Measurements from ENCODE around the gene OLR1. TPM values are rescaled to one million over a fixed set of nuclear protein-coding genes. Genes with fewer than 3 reads are reported as not detected.
A peak's percentile ranks its signal among the peaks of the same experiment; 100 is the strongest.

OLR1 gene
- total RNA-seq, 1 experiment from 2014 or later = 0.74 TPM

GRCh38 chr12:10178821-10179220, 6.9 kb upstream of the OLR1 start, which contains the start of gene TMEM52B:
Gene TMEM52B (plus strand): TSS chr12:10179032. CDS start chr12:10179575, 543 bp downstream.
- ChIA-PET CTCF (no interaction called here), POLR2A (no interaction called here)
- H3K9me3 ChIP-seq (ENCODE audit: control insufficient read depth, insufficient read depth, low read depth, low read length) = no peaks in the 10 kb centered on the region
- no peak for DNase-seq (ENCODE audit: low read depth, low spot score)
- H3K36me3 ChIP-seq (ENCODE audit: control insufficient read depth, insufficient read depth, low read length) = no peaks in the 10 kb centered on the region
- H3K4me1 ChIP-seq (ENCODE audit: control insufficient read depth, insufficient read depth, low read length) = peaks cover 3% of the 10 kb centered on the region; the same call in 1 of the 2 replicates
- ATAC-seq = no peak
- in situ Hi-C loops (cut with HindIII; ENCODE audit: low pct_unique_long_range_greater_than_20kb, low sequenced_read_pairs) (no loop called here), intact Hi-C loops (cut with micrococcal nuclease; ENCODE audit: unreplicated experiment) (no loop called here)
- TF ChIP-seq POLR2AphosphoS5 (IDR thresholded peaks at IDR 0.05; ENCODE audit: low read depth, low read length) (no peak), CTCF (IDR thresholded peaks at IDR 0.05) (no peak)
- H3K27me3 ChIP-seq (ENCODE audit: control insufficient read depth, insufficient read depth, low read length) = no peaks in the 10 kb centered on the region
- H3K4me3 ChIP-seq (ENCODE audit: low read depth in 2 of 2, low read length in 2 of 2) = no peak within 1 kb of the TSS
- no TSS peak for BruUV-seq (replicated peaks)
- no peak within 1 kb of the TSS; the same call in 1 of the 2 replicates for H3K27ac ChIP-seq (ENCODE audit: low read length)

GRCh38 chr12:10175846-10176636, 4.1 kb upstream of the OLR1 start:
- no TSS peak for BruUV-seq (replicated peaks)
- intact Hi-C loops (cut with micrococcal nuclease; ENCODE audit: unreplicated experiment) = no loop called here
- no peak for DNase-seq (ENCODE audit: low read depth, low spot score)
- Histone ChIP-seq H3K9me3 (ENCODE audit: control insufficient read depth, insufficient read depth, low read depth, low read length) (no peaks in the 10 kb centered on the region), H3K27ac (ENCODE audit: low read length) (peak overlapping the region; percentile 29; the same call in 1 of the 2 replicates), H3K36me3 (ENCODE audit: control insufficient read depth, insufficient read depth, low read length) (no peaks in the 10 kb centered on the region), H3K27me3 (ENCODE audit: control insufficient read depth, insufficient read depth, low read length) (no peaks in the 10 kb centered on the region), H3K4me3 (ENCODE audit: low read depth in 2 of 2, low read length in 2 of 2) (no peak overlapping the region), H3K4me1 (ENCODE audit: control insufficient read depth, insufficient read depth, low read length) (peaks cover 3% of the 10 kb centered on the region; the same call in 1 of the 2 replicates)
- POLR2A ChIA-PET = no interaction called here
- CTCF ChIA-PET = interaction anchor here (0.7 to 2.2 kb wide), 2 partner anchors 21 to 23 kb away, joined by 4 to 7 read pairs; no protein-coding TSS in a partner anchor
- ATAC-seq = no peak
- TF ChIP-seq TCF7L2 (IDR thresholded peaks at IDR 0.05; ENCODE audit: low read depth, low read length) (no peak), SIN3A (IDR thresholded peaks at IDR 0.05; ENCODE audit: borderline replicate concordance, insufficient read depth, low read depth, low read length) (no peak), CTCF (IDR thresholded peaks at IDR 0.05) (no peak), POLR2AphosphoS5 (IDR thresholded peaks at IDR 0.05; ENCODE audit: low read depth, low read length) (no peak), REST (IDR thresholded peaks at IDR 0.05; ENCODE audit: insufficient read depth in 1 of 2, low read depth in 2 of 2, low read length in 1 of 2) (no peak)
- in situ Hi-C loops (cut with HindIII; ENCODE audit: low pct_unique_long_range_greater_than_20kb, low sequenced_read_pairs) = no loop called here

All from Panc1 (cell line).